SK-N-SH treated with all-trans-retinoic acid at 6 μM for 48 hours (cell line): ENCODE results near the gene HPF1.

Experiments used
- ARNTL ChIP-seq: fragments of 450-650 bp; formaldehyde crosslinking; IDR thresholded peaks from 2 replicates; pipeline ENCODE4 v1.5.0; 2020; ENCODE audit warnings: low read depth, mild to moderate bottlenecking, moderate library complexity, borderline replicate concordance
- POU6F1 ChIP-seq: fragments of 250-450 bp; sonication (Bioruptor Pico); IDR thresholded peaks from 2 replicates; pipeline ENCODE4 v1.8.0; 2021; ENCODE audit warnings: low read depth, mild to moderate bottlenecking, moderate library complexity, borderline replicate concordance
- RARB ChIP-seq: fragments of 250-450 bp; sonication (Bioruptor Pico); IDR thresholded peaks from 2 replicates; pipeline ENCODE4 v1.8.0; 2021; ENCODE audit warnings: mild to moderate bottlenecking, moderate library complexity
- SNAI2 ChIP-seq: fragments of 250-450 bp; sonication (Bioruptor Pico); IDR thresholded peaks from 2 replicates; pipeline ENCODE4 v1.5.0; 2020; ENCODE audit warnings: mild to moderate bottlenecking, moderate library complexity
- TCF4 ChIP-seq: fragments of 250-450 bp; sonication (Bioruptor Pico); IDR thresholded peaks from 2 replicates; pipeline ENCODE4 v1.8.0; 2021; ENCODE audit warnings: mild to moderate bottlenecking, moderate library complexity, borderline replicate concordance
- ZC3H10 ChIP-seq: fragments of 250-450 bp; sonication (Bioruptor Pico); IDR thresholded peaks from 2 replicates; pipeline ENCODE4 v1.5.1; 2021; ENCODE audit warnings: mild to moderate bottlenecking, moderate library complexity
- ZFP3 ChIP-seq: fragments of 250-450 bp; sonication (Bioruptor Pico); IDR thresholded peaks from 2 replicates; pipeline ENCODE4 v1.5.0; 2020; ENCODE audit warnings: mild to moderate bottlenecking, moderate library complexity
- ZNF70 ChIP-seq: fragments of 450-650 bp; formaldehyde crosslinking; IDR thresholded peaks from 2 replicates; pipeline ENCODE4 v1.5.0; 2020; ENCODE audit warnings: mild to moderate bottlenecking, moderate library complexity
- ZNF8 ChIP-seq: fragments of 450-650 bp; formaldehyde crosslinking; IDR thresholded peaks from 2 replicates; pipeline ENCODE4 v1.5.0; 2020; ENCODE audit warnings: mild to moderate bottlenecking, moderate library complexity
- TF ChIP-seq, protein P1 (sequence below): fragments of 250-450 bp; sonication (Bioruptor Pico); IDR thresholded peaks from 2 replicates; pipeline ENCODE4 v1.8.0; 2020; ENCODE audit warnings: mild to moderate bottlenecking, moderate library complexity, borderline replicate concordance

- TF ChIP-seq SNAI2 (CRISPR knock-in tag) (no peak), ZFP3 (no peak), TCF4 (CRISPR knock-in tag) (no peak), ZNF70 (CRISPR knock-in tag) (no peak), ARNTL (CRISPR knock-in tag) (no peak), RARB (CRISPR knock-in tag) (no peak), ZNF8 (CRISPR knock-in tag) (no peak), POU6F1 (no peak), ZC3H10 (CRISPR knock-in tag) (no peak)
- TF ChIP-seq, protein P1, sequence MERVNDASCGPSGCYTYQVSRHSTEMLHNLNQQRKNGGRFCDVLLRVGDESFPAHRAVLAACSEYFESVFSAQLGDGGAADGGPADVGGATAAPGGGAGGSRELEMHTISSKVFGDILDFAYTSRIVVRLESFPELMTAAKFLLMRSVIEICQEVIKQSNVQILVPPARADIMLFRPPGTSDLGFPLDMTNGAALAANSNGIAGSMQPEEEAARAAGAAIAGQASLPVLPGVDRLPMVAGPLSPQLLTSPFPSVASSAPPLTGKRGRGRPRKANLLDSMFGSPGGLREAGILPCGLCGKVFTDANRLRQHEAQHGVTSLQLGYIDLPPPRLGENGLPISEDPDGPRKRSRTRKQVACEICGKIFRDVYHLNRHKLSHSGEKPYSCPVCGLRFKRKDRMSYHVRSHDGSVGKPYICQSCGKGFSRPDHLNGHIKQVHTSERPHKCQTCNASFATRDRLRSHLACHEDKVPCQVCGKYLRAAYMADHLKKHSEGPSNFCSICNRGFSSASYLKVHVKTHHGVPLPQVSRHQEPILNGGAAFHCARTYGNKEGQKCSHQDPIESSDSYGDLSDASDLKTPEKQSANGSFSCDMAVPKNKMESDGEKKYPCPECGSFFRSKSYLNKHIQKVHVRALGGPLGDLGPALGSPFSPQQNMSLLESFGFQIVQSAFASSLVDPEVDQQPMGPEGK, result no peak
Observed at GRCh38 chr4:169698331-169698730, 59.4 kb downstream of the HPF1 start.
